HG02938 (cell line): ENCODE results near the gene UPK1B.

ENCODE experiments used
- ATAC-seq: cut with Tn5 transposase; IDR thresholded peaks from one replicate; pipeline ENCODE4 v1.9.1; 2021; ENCODE audit warnings: mild to moderate bottlenecking, moderate library complexity; ENCODE audit not compliant: unreplicated experiment

Gene UPK1B

GRCh38 chr3:119245778-119246177 lies 72.4 kb downstream of the UPK1B start:
- no peak for ATAC-seq
